HepG2 (cell line): Measurements from ENCODE around the gene DST. TPM values are rescaled to one million over a fixed set of nuclear protein-coding genes. Genes with fewer than 3 reads are reported as not detected.

Experiments used
- BRCA1 ChIP-seq: sonication (generic); formaldehyde crosslinking; IDR thresholded peaks from 2 replicates; pipeline ENCODE4 v1.4.0; 2020; ENCODE audit warnings: missing genetic modification reagents
- CHCHD3 ChIP-seq: sonication (generic); formaldehyde crosslinking; IDR thresholded peaks from 2 replicates; pipeline ENCODE4 v1.8.0; 2022; ENCODE audit warnings: mild to moderate bottlenecking, missing genetic modification reagents, moderate library complexity
- HOMEZ ChIP-seq: IDR thresholded peaks from 2 replicates; pipeline ENCODE4 v1.6.1; 2016; ENCODE audit warnings: low read depth
- KLF16 ChIP-seq, 2 experiments: sonication (generic) in 1 of 2; formaldehyde crosslinking in 1 of 2; IDR thresholded peaks; 2 replicates each; pipeline versions ENCODE4 v1.6.1 to v1.8.0; 2016 to 2023; ENCODE audit warnings: missing genetic modification reagents in 2 of 2, missing compliant biosample characterization in 1 of 2
- MBNL3 ChIP-seq: fragments of 250-450 bp; sonication (Bioruptor Pico); conservative IDR thresholded peaks from 2 replicates; pipeline ENCODE4 v1.8.0; 2022; ENCODE audit warnings: mild to moderate bottlenecking, inconsistent platforms
- MTF1 ChIP-seq: sonication (generic); formaldehyde crosslinking; IDR thresholded peaks from 2 replicates; pipeline ENCODE4 v1.5.0; 2020; ENCODE audit warnings: missing genetic modification reagents
- MYNN ChIP-seq: sonication (generic); formaldehyde crosslinking; IDR thresholded peaks from 2 replicates; pipeline ENCODE4 v1.4.0; 2020; ENCODE audit warnings: mild to moderate bottlenecking, low read depth, missing genetic modification reagents
- SALL1 ChIP-seq: sonication (generic); formaldehyde crosslinking; IDR thresholded peaks from 2 replicates; pipeline ENCODE4 v1.8.0; 2022; ENCODE audit warnings: mild to moderate bottlenecking, missing genetic modification reagents
- SMC3 ChIP-seq: IDR thresholded peaks from 2 replicates; pipeline ENCODE4 v1.6.1; 2011; ENCODE audit warnings: low read length, improper control_type of control experiment
- STAG1 ChIP-seq: sonication (generic); formaldehyde crosslinking; IDR thresholded peaks from 2 replicates; pipeline ENCODE4 v1.4.0; 2020; ENCODE audit warnings: missing genetic modification reagents
- ZBTB2 ChIP-seq: sonication (generic); formaldehyde crosslinking; IDR thresholded peaks from 2 replicates; pipeline ENCODE4 v1.8.0; 2022; ENCODE audit warnings: low read depth, missing genetic modification reagents
- ZNF143 ChIP-seq: sonication (generic); formaldehyde crosslinking; IDR thresholded peaks from 2 replicates; pipeline ENCODE4 v1.4.0; 2020; ENCODE audit warnings: missing genetic modification reagents
- ZNF24 ChIP-seq: fragments of 450-650 bp; IDR thresholded peaks from 2 replicates; pipeline ENCODE4 v1.6.1; 2017; ENCODE audit warnings: antibody characterized with exemption, mild to moderate bottlenecking
- ZNF333 ChIP-seq: sonication (generic); formaldehyde crosslinking; IDR thresholded peaks from 2 replicates; pipeline ENCODE4 v1.4.0; 2020; ENCODE audit warnings: mild to moderate bottlenecking, missing genetic modification reagents, borderline replicate concordance
- ZNF34 ChIP-seq: sonication (generic); formaldehyde crosslinking; IDR thresholded peaks from 2 replicates; pipeline ENCODE4 v1.4.0; 2020; ENCODE audit warnings: mild to moderate bottlenecking, missing genetic modification reagents, borderline replicate concordance
- ZNF383 ChIP-seq: sonication (generic); formaldehyde crosslinking; IDR thresholded peaks from 2 replicates; pipeline ENCODE4 v1.4.0; 2020; ENCODE audit warnings: missing genetic modification reagents, mild to moderate bottlenecking, borderline replicate concordance
- ZNF451 ChIP-seq: sonication (generic); formaldehyde crosslinking; IDR thresholded peaks from 2 replicates; pipeline ENCODE4 v1.5.0; 2020; ENCODE audit warnings: mild to moderate bottlenecking, missing genetic modification reagents
- ZNF672 ChIP-seq: sonication (generic); formaldehyde crosslinking; IDR thresholded peaks from 2 replicates; pipeline ENCODE4 v1.8.1; 2022; ENCODE audit warnings: missing genetic modification reagents
- ZNF703 ChIP-seq: sonication (generic); formaldehyde crosslinking; IDR thresholded peaks from 2 replicates; pipeline ENCODE4 v1.5.1; 2020; ENCODE audit warnings: missing genetic modification reagents, mild to moderate bottlenecking, moderate library complexity, borderline replicate concordance
- polyA plus RNA-seq, 8 experiments: library from polyadenylated mRNA; depleted of rRNA in 3 of 8; stranded (reverse) in 7 of 8; unstranded in 1 of 8; fragments of >200 nt; fragmentation: Illumina TruSeq in 4 of 8; extraction: Trizol in 4 of 8; gene quantifications; 2 replicates each; pipeline versions ENCODE4 v1.2.1 to v1.2.3, GENCODE V29; 2011 to 2016; ENCODE audit warnings: low read depth in 4 of 8, missing spikeins in 1 of 8, mixed read lengths in 1 of 8; ENCODE audit not compliant: insufficient read depth in 1 of 8
- total RNA-seq, 5 experiments: library from RNA; depleted of rRNA; stranded (reverse); fragments of >200 nt; fragmentation: Illumina TruSeq; extraction: Trizol; gene quantifications; 2 replicates each; pipeline ENCODE4 v1.2.3, GENCODE V29; 2016; ENCODE audit warnings: low read depth in 1 of 5

Gene DST
- total and polyA plus RNA-seq, 2 of the 13 experiments (the other 11 are each of a cell fraction or from before 2014, with no cell fraction given), result 64.4 to 89.0 TPM

GRCh38 chr6:56570413-56571359 is 72.0 kb downstream of the DST start (continued):
- TF ChIP-seq HOMEZ (CRISPR knock-in tag), result 0 out of 2 replicates have a peak, but pooled peaks have one; percentile 35
- no peak for TF ChIP-seq MTF1
- no peak for TF ChIP-seq ZNF703 (CRISPR knock-in tag)
- no peak for TF ChIP-seq ZNF451
- TF ChIP-seq ZNF24, result no peak
- TF ChIP-seq ZNF383 (CRISPR knock-in tag), result no peak
- no peak for TF ChIP-seq ZNF672 (CRISPR knock-in tag)
- no peak for TF ChIP-seq MYNN (CRISPR knock-in tag)
- TF ChIP-seq SMC3, result peak; percentile 73
- TF ChIP-seq ZNF333 (CRISPR knock-in tag), result no peak
- TF ChIP-seq CHCHD3 (CRISPR knock-in tag), result no peak
- TF ChIP-seq ZNF34 (CRISPR knock-in tag), result no peak
- TF ChIP-seq SALL1 (CRISPR knock-in tag), result no peak
- TF ChIP-seq STAG1 (CRISPR knock-in tag), result peak; percentile 75
- no peak for TF ChIP-seq ZNF143
- TF ChIP-seq BRCA1, result no peak
- no peak for TF ChIP-seq ZBTB2 (CRISPR knock-in tag)
- TF ChIP-seq KLF16 (CRISPR knock-in tag; IDR thresholded peaks at IDR 0.05), result no peak
- no peak for TF ChIP-seq MBNL3 (CRISPR knock-in tag)
